Stimulated activated CD4-positive, alpha-beta T cell treated with anti-CD3 and anti-CD28 coated beads, Interleukin-4, amount 100 ng/mL, for 48 hours (primary cell): ENCODE data around the gene SPAM1.
"Not testable (repeated sequence)": the region's sequence is repeated elsewhere in the genome, so short reads cannot be mapped to it uniquely, and the experiment has no call there.

Experiments
- DNase-seq, 2 donors: peaks; one replicate each; pipeline ENCODE4 v3.0.0-alpha.2; 2020; ENCODE audit warnings: low read depth in 2 of 2

Gene SPAM1

GRCh38 chr7:123924941-123925340 is at the start of gene SPAM1:
Gene SPAM1 (plus strand): TSS chr7:123925241. CDS start chr7:123953571, 28,330 bp downstream.
- no peak for DNase-seq

GRCh38 chr7:123876557-123877256 is 48.3 kb upstream of the SPAM1 start:
- DNase-seq, result no peak

- DNase-seq, result no peak
Observed at GRCh38 chr7:123879628-123880027, 45.4 kb upstream of the SPAM1 start.

GRCh38 chr7:123881300-123881699 is 43.7 kb upstream of the SPAM1 start:
- no peak for DNase-seq

- no peak for DNase-seq
Observed at GRCh38 chr7:123883154-123883553, 41.9 kb upstream of the SPAM1 start.

- no peak for DNase-seq
Observed at GRCh38 chr7:123888192-123888591, 36.8 kb upstream of the SPAM1 start.

- DNase-seq, result not testable (repeated sequence)
Observed at GRCh38 chr7:123894753-123895152, 30.3 kb upstream of the SPAM1 start.

- no peak for DNase-seq
Observed at GRCh38 chr7:123901101-123901500, 23.9 kb upstream of the SPAM1 start.

GRCh38 chr7:123905714-123906113 is 19.3 kb upstream of the SPAM1 start:
- no peak for DNase-seq

- DNase-seq, result no peak
Observed at GRCh38 chr7:123916240-123916724, 8.8 kb upstream of the SPAM1 start.

GRCh38 chr7:123917878-123918277 is 7.2 kb upstream of the SPAM1 start:
- no peak for DNase-seq

- DNase-seq, result no peak
Observed at GRCh38 chr7:123918309-123918708, 6.7 kb upstream of the SPAM1 start.

GRCh38 chr7:123923599-123923998 is 1.4 kb upstream of the SPAM1 start:
- no peak for DNase-seq

- no peak for DNase-seq
Observed at GRCh38 chr7:123929107-123929506, 4.1 kb downstream of the SPAM1 start.

GRCh38 chr7:123929655-123930054 is 4.6 kb downstream of the SPAM1 start:
- DNase-seq, result no peak

- no peak for DNase-seq
Observed at GRCh38 chr7:123935436-123936381, 10.7 kb downstream of the SPAM1 start.

GRCh38 chr7:123936388-123936787 is 11.3 kb downstream of the SPAM1 start:
- no peak for DNase-seq

GRCh38 chr7:123939784-123940183 is 14.7 kb downstream of the SPAM1 start:
- no peak for DNase-seq

- DNase-seq, result no peak
Observed at GRCh38 chr7:123941391-123942180, 16.5 kb downstream of the SPAM1 start.

GRCh38 chr7:123944395-123944794 is 19.4 kb downstream of the SPAM1 start:
- DNase-seq, result no peak

- no peak for DNase-seq
Observed at GRCh38 chr7:123945938-123946337, 20.9 kb downstream of the SPAM1 start.

- DNase-seq, result no peak
Observed at GRCh38 chr7:123948136-123948535, 23.1 kb downstream of the SPAM1 start.
